K562 (cell line): ENCODE data around the gene PELI2. TPM values are rescaled to one million over a fixed set of nuclear protein-coding genes. Genes with fewer than 3 reads are reported as not detected.
A peak's percentile ranks its signal among the peaks of the same experiment; 100 is the strongest.

Experiments
- ATAC-seq: fragments of 200-7000 bp; cut with Tn5 transposase; 3 replicates; pipeline ENCODE4 v1.9.1; 2020; ENCODE audit warnings: moderate library complexity
- BruUV-seq: library from RNA; stranded (reverse); fragments of 400-500 nt; replicated peaks from 2 replicates; lab custom pipeline; 2021; lab: Mats Ljungman, UMichigan
- CTCF ChIA-PET: fragments of 300-600 bp; formaldehyde crosslinking; extraction: SDS; loops from one replicate; lab custom pipeline; 2021; ENCODE audit warnings: low intra/inter-chr PET ratio; lab: Yijun Ruan, JAX
- POLR2A ChIA-PET: fragments of 300-600, 350-650 bp; sonication (Branson Sonifier 250); formaldehyde crosslinking; extraction: SDS; loops from one replicate; lab custom pipeline; 2021; ENCODE audit warnings: antibody characterized with exemption, inconsistent platforms; lab: Yijun Ruan, JAX
- DNase-seq, 4 experiments: peaks; one replicate each; pipeline versions ENCODE4 v3.0.0 to v3.0.0-alpha.2; 2011 to 2018; ENCODE audit warnings: low spot score in 3 of 4, mixed read lengths in 3 of 4; ENCODE audit errors: extremely low read depth in 1 of 4
- FAIRE-seq: peaks from 2 replicates; lab custom pipeline; 2011; peaks lifted over from hg19 to GRCh38; lab: Jason Lieb, UNC
- H2AFZ ChIP-seq: 2 replicates; pipeline ENCODE4 v1.6.0; 2011; ENCODE audit warnings: low read depth, low read length, control low read depth, inconsistent platforms
- H3K27ac ChIP-seq: fragments of 200-600 bp; 3 replicates; pipeline ENCODE4 v1.8.0; 2011; ENCODE audit warnings: low read depth, mild to moderate bottlenecking, control low read depth, inconsistent platforms, low read length, moderate library complexity, mixed read lengths; ENCODE audit errors: extremely low read depth
- H3K27me3 ChIP-seq, 2 experiments: fragments of 300-600 bp in 1 of 2; 2 replicates in 1 of 2; 3 replicates in 1 of 2; pipeline versions ENCODE4 v1.6.0 to v1.8.0; 2011; ENCODE audit warnings: inconsistent platforms in 2 of 2, low read length in 2 of 2, mild to moderate bottlenecking in 1 of 2, mixed read lengths in 1 of 2, moderate library complexity in 1 of 2; ENCODE audit not compliant: control insufficient read depth in 2 of 2, insufficient read depth in 2 of 2
- H3K36me3 ChIP-seq: fragments of 300-600 bp; 3 replicates; pipeline ENCODE4 v1.8.0; 2011; ENCODE audit warnings: mild to moderate bottlenecking, low read length, inconsistent platforms; ENCODE audit not compliant: control insufficient read depth, insufficient read depth
- H3K4me1 ChIP-seq, 2 experiments: fragments of 200-600 bp in 1 of 2; replicated peaks in 1 of 2; 2 replicates in 1 of 2; 3 replicates in 1 of 2; pipeline versions ENCODE4 v1.5.1 to v1.8.0; 2011; ENCODE audit warnings: inconsistent platforms in 2 of 2, low read length in 2 of 2, mild to moderate bottlenecking in 1 of 2, mixed read lengths in 1 of 2, moderate library complexity in 1 of 2; ENCODE audit not compliant: control insufficient read depth in 2 of 2, insufficient read depth in 2 of 2
- H3K4me2 ChIP-seq: 2 replicates; pipeline ENCODE4 v1.6.1; 2011; ENCODE audit warnings: low read length, control low read depth, inconsistent platforms, mixed read lengths; ENCODE audit not compliant: insufficient read depth
- H3K4me3 ChIP-seq: fragments of 200-600 bp; sonication (generic), shearing (Covaris generic); 2 replicates; pipeline ENCODE4 v1.5.1; 2016; ENCODE audit warnings: control low read depth, inconsistent platforms
- H3K79me2 ChIP-seq: fragments of 200-600 bp; 3 replicates; pipeline ENCODE4 v1.8.0; 2011; ENCODE audit warnings: low read length, inconsistent platforms; ENCODE audit not compliant: control insufficient read depth, insufficient read depth
- H3K9ac ChIP-seq, 2 experiments: 2 replicates each; pipeline versions ENCODE4 v1.6.0 to v1.6.1; 2011; ENCODE audit warnings: low read depth in 2 of 2, low read length in 2 of 2, control low read depth in 1 of 2, inconsistent platforms in 1 of 2, mild to moderate bottlenecking in 1 of 2, mixed read lengths in 1 of 2; ENCODE audit not compliant: insufficient read depth in 1 of 2
- H3K9me1 ChIP-seq: one replicate; pipeline ENCODE4 v1.6.0; 2011; ENCODE audit warnings: inconsistent platforms, mild to moderate bottlenecking, low read length, moderate library complexity; ENCODE audit not compliant: control insufficient read depth, insufficient read depth
- H3K9me3 ChIP-seq: replicated peaks from 2 replicates; pipeline ENCODE4 v1.5.1; 2011; ENCODE audit warnings: low read depth, low read length, inconsistent platforms; ENCODE audit not compliant: control insufficient read depth, insufficient read depth
- H4K20me1 ChIP-seq: replicated peaks from 2 replicates; pipeline ENCODE4 v1.6.1; 2011; ENCODE audit warnings: low read length, inconsistent platforms, mixed read lengths; ENCODE audit not compliant: control insufficient read depth, insufficient read depth
- NFIC ChIP-seq: fragments of 450-650 bp; IDR thresholded peaks from 2 replicates; pipeline ENCODE4 v1.6.1; 2017; ENCODE audit warnings: mild to moderate bottlenecking, inconsistent platforms
- ZNF282 ChIP-seq: sonication (generic); formaldehyde crosslinking; IDR thresholded peaks from 2 replicates; pipeline ENCODE4 v1.8.1; 2023; ENCODE audit warnings: missing genetic modification reagents
- ZNF436 ChIP-seq: fragments of 250-450, 450-650 bp; sonication (Bioruptor Pico); formaldehyde crosslinking; IDR thresholded peaks from 2 replicates; pipeline ENCODE4 v1.7.0; 2020; ENCODE audit warnings: mild to moderate bottlenecking
- ZNF644 ChIP-seq: fragments of 200-800 bp; sonication (Bioruptor generic); IDR thresholded peaks from 2 replicates; pipeline ENCODE4 v1.6.1; 2016; ENCODE audit warnings: low read depth, missing genetic modification characterization, missing compliant biosample characterization
- WGBS: fragments of 100-300 bp; shearing (Covaris generic); methylation state at CpG from one replicate; pipeline ENCODE4 v1.1.6; 2016; ENCODE audit warnings: low coverage, mixed read lengths; ENCODE audit not compliant: insufficient coverage; ENCODE audit errors: missing lambda C conversion rate; 5-methylcytosine and 5-hydroxymethylcytosine counted together
- in situ Hi-C: fragments of 300-500 bp; cut with MboI; formaldehyde crosslinking; loops from 4 replicates; pipeline ENCODE4 v1.15.0; 2018; ENCODE audit warnings: inconsistent platforms, mixed read lengths
- intact Hi-C: fragments of 100-400 bp; cut with micrococcal nuclease; formaldehyde crosslinking; loops from 2 replicates; pipeline ENCODE4 v1.14.2; 2022
- polyA plus RNA-seq, 8 experiments: library from polyadenylated mRNA; depleted of rRNA in 4 of 8; stranded (reverse) in 5 of 8; unstranded in 3 of 8; fragments of >200 nt; fragmentation: Nextera tagmentation in 2 of 8; fragmentation: Illumina TruSeq in 1 of 8; extraction: Ambion mirVana in 2 of 8; extraction: Trizol in 1 of 8; gene quantifications; 2 replicates each; pipeline versions ENCODE4 v1.2.1 to v1.2.3, GENCODE V29; 2011 to 2014; ENCODE audit warnings: inconsistent platforms in 1 of 8, missing spikeins in 1 of 8
- total RNA-seq, 7 experiments: library from RNA; depleted of rRNA in 6 of 7; stranded (reverse); fragments of >200 nt in 6 of 7; fragmentation: Illumina TruSeq in 2 of 7; extraction: Trizol in 2 of 7; gene quantifications; 2 replicates each; pipeline versions ENCODE4 v1.2.1 to v1.2.3, GENCODE V29; 2011 to 2021; ENCODE audit warnings: low replicate concordance in 1 of 7
- TF ChIP-seq, protein P1 (sequence below): fragments of 250-450 bp; sonication (Bioruptor Pico); IDR thresholded peaks from 2 replicates; pipeline ENCODE4 v1.8.0; 2021; ENCODE audit warnings: moderate library complexity, mild to moderate bottlenecking, inconsistent platforms
- TF ChIP-seq, protein P2 (sequence below), 3 experiments: fragments of 200-800 bp in 1 of 3; sonication (Bioruptor generic) in 1 of 3; sonication (generic) in 1 of 3; formaldehyde crosslinking in 1 of 3; IDR thresholded peaks; 2 replicates each; pipeline versions ENCODE4 v1.6.1 to v1.8.0; 2016 to 2022; ENCODE audit warnings: mild to moderate bottlenecking in 2 of 3, missing compliant biosample characterization in 2 of 3, missing genetic modification characterization in 2 of 3, missing genetic modification reagents in 1 of 3

PELI2 gene
- total and polyA plus RNA-seq, 9 of the 15 experiments (the other 6 are each of a cell fraction or from before 2014, with no cell fraction given) = 0.20 to 1.5 (median 0.44) TPM

DNA sequence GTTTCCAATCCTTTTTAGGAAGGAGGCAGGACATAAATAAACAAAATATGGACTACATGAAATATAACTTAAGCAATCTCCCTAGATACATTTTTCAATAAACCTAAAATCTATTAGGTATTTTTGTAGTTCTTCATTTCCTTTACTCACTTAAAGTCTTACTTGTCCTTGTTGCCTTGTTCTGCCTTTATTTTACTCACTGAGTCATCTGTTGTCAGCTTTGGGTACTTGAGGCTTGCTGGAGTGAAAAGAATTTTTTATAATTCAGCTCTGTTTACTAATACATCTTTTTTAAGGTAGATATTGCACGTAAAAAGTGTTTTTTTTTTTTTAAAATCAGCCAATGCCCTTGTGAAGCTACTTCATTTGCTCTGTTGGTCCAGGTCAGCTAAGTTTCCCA is 216.2 kb downstream of the PELI2 start:
- H3K27ac ChIP-seq = no peak overlapping the region
- no TSS peak for BruUV-seq
- H3K36me3 ChIP-seq = no peaks in the 10 kb centered on the region
- CTCF ChIA-PET = no interaction called here
- no peak for ATAC-seq
- 0 out of 2 replicates have a peak overlapping the region, but pooled peaks have one; percentile 9 for H2AFZ ChIP-seq
- no peak overlapping the region for H3K9ac ChIP-seq
- H3K4me2 ChIP-seq = no peak overlapping the region
- H3K9me1 ChIP-seq = no peaks in the 10 kb centered on the region
- POLR2A ChIA-PET = no interaction called here
- H3K9me3 ChIP-seq = no peaks in the 10 kb centered on the region
- no peak for DNase-seq
- no peaks in the 10 kb centered on the region for H4K20me1 ChIP-seq
- WGBS = 20% methylated on average over 1 of the region's 1 CpG
- FAIRE-seq = no peak
- in situ Hi-C loops (no loop called here), intact Hi-C loops (loop anchor here (10.0 kb wide), 1 partner anchor 120 kb away; no protein-coding TSS in a partner anchor)
- TF ChIP-seq ZNF282 (CRISPR knock-in tag) = no peak
- no peak for TF ChIP-seq ZNF644 (tag)
- TF ChIP-seq NFIC = no peak
- TF ChIP-seq, protein P1, sequence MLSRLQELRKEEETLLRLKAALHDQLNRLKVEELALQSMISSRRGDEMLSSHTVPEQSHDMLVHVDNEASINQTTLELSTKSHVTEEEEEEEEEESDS = no peak
- TF ChIP-seq, protein P2, sequence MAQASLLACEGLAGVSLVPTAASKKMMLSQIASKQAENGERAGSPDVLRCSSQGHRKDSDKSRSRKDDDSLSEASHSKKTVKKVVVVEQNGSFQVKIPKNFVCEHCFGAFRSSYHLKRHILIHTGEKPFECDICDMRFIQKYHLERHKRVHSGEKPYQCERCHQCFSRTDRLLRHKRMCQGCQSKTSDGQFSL (CRISPR knock-in tag; IDR thresholded peaks at IDR 0.05) = no peak
- TF ChIP-seq, protein P2 (tag; IDR thresholded peaks at IDR 0.05) = no peak
- no peak for TF ChIP-seq ZNF436 (CRISPR knock-in tag)
- H3K4me1 ChIP-seq = peaks cover 0 to 7% of the 10 kb centered on the region in 2 experiments; a peak in 3 of 5 replicates
- no peaks in the 10 kb centered on the region for H3K79me2 ChIP-seq
- H3K27me3 ChIP-seq = no peaks in the 10 kb centered on the region
- no peak overlapping the region for H3K4me3 ChIP-seq
